Measurements from ENCODE around the gene C9orf152.
A peak's percentile ranks its signal among the peaks of the same experiment; 100 is the strongest.

C9orf152 gene

GRCh38 chr9:110208031-110208430, at the start of gene C9orf152:
TSS of gene C9orf152 (minus strand) at chr9:110208159. CDS start at chr9:110207579, 580 bp downstream.
- no peak for TF ChIP-seq CTCF (IDR thresholded peaks at IDR 0.05; ENCODE audit: extremely low read depth, insufficient read depth, missing control alignments)
- in situ Hi-C loops (cut with MboI; ENCODE audit: low pct_unique_long_range_greater_than_20kb, low sequenced_read_pairs, unreplicated experiment): no loop called here
- no peak for DNase-seq (ENCODE audit: low spot score)

GRCh38 chr9:110257097-110257841, 49.3 kb upstream of the C9orf152 start:
- in situ Hi-C loops (cut with MboI; ENCODE audit: low pct_unique_long_range_greater_than_20kb, low sequenced_read_pairs, unreplicated experiment): no loop called here
- no peak for DNase-seq (ENCODE audit: low spot score)
- no peak for TF ChIP-seq CTCF (IDR thresholded peaks at IDR 0.05; ENCODE audit: extremely low read depth, insufficient read depth, missing control alignments)

DNA sequence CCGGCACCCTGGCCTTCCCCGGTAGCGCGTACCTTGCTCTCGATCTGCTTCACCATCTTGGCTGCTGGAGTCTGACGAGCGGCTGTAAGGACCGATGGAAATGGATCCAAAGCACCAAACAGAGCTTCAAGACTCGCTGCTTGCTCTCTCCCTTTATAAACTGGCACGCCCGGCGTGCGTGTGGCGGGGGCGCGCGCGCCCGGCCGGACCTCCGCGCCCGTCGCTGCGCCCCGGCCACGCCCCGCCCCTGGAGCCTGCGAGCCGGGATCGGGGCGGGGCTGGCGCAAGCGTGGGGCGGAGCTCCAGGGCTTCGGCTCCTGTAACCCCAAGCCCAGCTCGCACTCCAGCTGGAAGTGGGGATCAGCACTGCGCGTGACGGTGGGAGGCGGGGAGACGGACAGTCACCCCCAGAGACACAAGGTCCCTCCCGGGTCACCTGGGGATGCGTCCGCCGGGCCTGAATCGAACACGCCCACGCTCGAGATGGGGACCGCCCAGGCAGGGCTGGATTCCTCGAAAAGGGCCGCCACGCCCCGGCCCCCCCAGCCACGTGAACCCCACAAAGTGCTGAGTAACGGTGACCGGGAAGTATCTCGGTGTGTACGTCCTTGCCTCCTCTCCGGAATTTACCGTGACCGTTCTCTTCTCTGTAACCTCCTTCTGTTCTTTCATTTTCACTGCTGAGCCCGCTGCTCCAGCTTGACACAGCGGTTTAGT, 48.6 kb upstream of the C9orf152 start, which contains the start of gene TXN:
Gene TXN, minus strand, starts transcription at position 128 of the 717 bp plus-strand sequence. Its CDS starts 72 bp downstream, at position 56.
- peak; percentile 89 for DNase-seq (ENCODE audit: low spot score)
- no peak for TF ChIP-seq CTCF (IDR thresholded peaks at IDR 0.05; ENCODE audit: extremely low read depth, insufficient read depth, missing control alignments)
- in situ Hi-C loops (cut with MboI; ENCODE audit: low pct_unique_long_range_greater_than_20kb, low sequenced_read_pairs, unreplicated experiment): no loop called here

DNA sequence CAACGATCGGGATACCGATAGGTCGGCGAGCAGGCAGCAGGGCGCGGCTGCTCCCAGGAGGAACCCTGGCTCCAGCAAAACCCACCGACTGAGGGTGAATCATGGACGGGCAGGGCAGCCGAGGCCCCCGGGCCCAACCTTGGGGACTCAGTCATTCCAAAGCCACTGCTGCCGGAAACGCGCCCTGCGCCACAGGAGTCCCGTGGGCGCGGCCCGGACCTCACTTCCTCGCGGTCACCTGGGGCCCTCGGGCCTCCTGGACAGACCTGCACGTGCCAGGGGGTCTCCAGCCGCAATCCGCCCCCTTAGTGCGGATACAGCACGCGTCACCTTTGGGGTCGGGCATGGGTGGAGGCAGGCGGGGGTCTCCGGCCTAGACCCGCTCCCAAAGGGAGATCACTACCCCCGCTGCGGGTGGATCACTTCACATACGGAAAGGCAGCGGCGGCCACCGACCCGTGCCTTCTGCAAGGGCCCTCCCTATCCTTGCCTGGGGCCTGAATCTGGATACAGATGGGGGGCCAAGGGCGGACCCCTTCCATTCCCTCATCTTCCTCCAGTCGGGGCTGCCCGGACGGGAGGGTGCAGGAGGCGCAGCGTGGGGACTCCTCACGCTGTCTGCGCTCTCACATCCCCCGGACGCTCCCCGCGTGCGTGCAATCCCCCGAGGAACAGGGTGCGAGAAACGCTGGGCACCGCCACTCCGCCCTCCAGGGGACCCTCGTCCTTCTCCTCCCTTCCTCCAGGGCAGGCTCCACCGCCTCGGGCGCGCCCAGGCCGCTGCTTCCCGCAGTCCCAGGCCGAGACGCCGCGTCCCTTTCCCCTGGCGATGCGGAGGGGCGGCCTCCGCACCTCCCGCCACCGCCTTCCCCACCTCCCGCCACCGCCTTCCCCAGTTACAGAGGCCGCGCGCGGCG, 47.8 kb upstream of the C9orf152 start:
- in situ Hi-C loops (cut with MboI; ENCODE audit: low pct_unique_long_range_greater_than_20kb, low sequenced_read_pairs, unreplicated experiment): no loop called here
- TF ChIP-seq CTCF (IDR thresholded peaks at IDR 0.05; ENCODE audit: extremely low read depth, insufficient read depth, missing control alignments): no peak
- DNase-seq (ENCODE audit: low spot score): peak; percentile 34

DNA sequence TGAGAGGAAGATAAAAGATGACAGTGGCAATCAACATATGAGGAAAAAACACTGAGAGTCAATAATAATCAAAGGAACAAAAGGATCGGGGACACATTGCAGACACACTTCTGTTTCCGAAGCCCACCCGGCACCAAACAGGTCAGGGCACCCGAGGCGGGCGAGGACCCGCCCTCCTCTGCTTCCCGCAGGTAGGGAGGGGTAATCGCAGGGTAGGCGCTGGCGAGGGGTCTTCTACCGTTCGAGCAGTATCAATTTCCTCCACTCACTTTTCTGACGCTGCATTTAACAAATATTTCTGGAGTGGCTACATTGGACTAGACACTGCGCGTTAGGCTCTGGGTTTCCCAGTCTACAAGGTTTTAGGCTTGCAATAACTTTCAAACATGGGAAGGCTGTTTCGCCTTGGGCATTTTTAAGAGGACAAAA, 47.1 kb upstream of the C9orf152 start:
- no peak for DNase-seq (ENCODE audit: low spot score)
- in situ Hi-C loops (cut with MboI; ENCODE audit: low pct_unique_long_range_greater_than_20kb, low sequenced_read_pairs, unreplicated experiment): no loop called here
- no peak for TF ChIP-seq CTCF (IDR thresholded peaks at IDR 0.05; ENCODE audit: extremely low read depth, insufficient read depth, missing control alignments)

DNA sequence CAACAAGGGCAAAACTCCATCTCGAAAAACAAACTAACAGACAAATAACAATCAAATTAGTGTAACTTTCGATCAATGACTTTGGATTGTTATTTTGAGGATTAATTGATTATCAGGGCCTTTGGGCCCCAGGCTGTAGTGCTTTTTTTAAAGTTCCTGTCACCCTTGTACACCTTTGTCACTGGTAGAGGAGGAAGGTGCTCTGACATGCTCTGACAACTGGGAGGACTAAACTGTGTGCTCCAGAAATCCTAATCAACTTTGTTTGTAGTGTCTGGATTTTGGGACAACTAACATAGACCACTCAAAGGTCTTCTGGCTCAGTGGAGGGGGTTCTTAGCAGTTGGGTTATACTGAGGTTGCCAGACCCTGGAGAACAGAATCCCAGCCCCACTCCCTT, 46.5 kb upstream of the C9orf152 start:
- in situ Hi-C loops (cut with MboI; ENCODE audit: low pct_unique_long_range_greater_than_20kb, low sequenced_read_pairs, unreplicated experiment): no loop called here

More for the DNA sequence above, 46.5 kb upstream of the C9orf152 start:
- no peak for TF ChIP-seq CTCF (IDR thresholded peaks at IDR 0.05; ENCODE audit: extremely low read depth, insufficient read depth, missing control alignments)
- no peak for DNase-seq (ENCODE audit: low spot score)

Measured in GM13977 (cell line).